Astrocyte (in vitro differentiated cells and primary cell): ENCODE measurements around the gene TOLLIP.

Experiments used
- EZH2 ChIP-seq: IDR thresholded peaks from 2 replicates; pipeline ENCODE4 v1.6.1; 2012; ENCODE audit warnings: mild to moderate bottlenecking, low read length, inconsistent platforms; ENCODE audit not compliant: insufficient read depth
- TF ChIP-seq, protein P1 (sequence below): IDR thresholded peaks from 2 replicates; pipeline ENCODE4 v1.5.1; 2011; ENCODE audit warnings: low read depth, mild to moderate bottlenecking, inconsistent platforms, low read length, moderate library complexity; ENCODE audit not compliant: insufficient read depth

DNA sequence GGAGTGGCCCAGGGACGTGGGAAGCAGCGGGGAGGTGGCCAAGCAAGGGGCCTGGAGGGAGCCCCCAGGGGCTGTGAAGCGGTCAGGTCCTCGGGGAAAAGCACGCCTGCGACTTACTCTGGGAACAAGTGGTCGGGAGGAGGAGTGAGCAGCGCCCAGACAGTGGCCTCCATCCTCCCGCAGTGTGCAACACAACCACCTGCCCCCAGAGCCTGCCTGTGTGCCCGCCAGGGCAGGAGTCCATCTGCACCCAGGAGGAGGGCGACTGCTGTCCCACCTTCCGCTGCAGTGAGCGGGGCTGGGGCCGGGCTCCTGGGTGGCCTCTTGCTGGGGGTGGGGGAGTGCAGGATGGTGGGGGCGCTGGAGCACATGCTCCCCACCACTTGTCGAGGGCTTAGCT, 51.5 kb downstream of the TOLLIP start:
- TF ChIP-seq, protein P1, sequence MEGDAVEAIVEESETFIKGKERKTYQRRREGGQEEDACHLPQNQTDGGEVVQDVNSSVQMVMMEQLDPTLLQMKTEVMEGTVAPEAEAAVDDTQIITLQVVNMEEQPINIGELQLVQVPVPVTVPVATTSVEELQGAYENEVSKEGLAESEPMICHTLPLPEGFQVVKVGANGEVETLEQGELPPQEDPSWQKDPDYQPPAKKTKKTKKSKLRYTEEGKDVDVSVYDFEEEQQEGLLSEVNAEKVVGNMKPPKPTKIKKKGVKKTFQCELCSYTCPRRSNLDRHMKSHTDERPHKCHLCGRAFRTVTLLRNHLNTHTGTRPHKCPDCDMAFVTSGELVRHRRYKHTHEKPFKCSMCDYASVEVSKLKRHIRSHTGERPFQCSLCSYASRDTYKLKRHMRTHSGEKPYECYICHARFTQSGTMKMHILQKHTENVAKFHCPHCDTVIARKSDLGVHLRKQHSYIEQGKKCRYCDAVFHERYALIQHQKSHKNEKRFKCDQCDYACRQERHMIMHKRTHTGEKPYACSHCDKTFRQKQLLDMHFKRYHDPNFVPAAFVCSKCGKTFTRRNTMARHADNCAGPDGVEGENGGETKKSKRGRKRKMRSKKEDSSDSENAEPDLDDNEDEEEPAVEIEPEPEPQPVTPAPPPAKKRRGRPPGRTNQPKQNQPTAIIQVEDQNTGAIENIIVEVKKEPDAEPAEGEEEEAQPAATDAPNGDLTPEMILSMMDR: no peak
- no peak for TF ChIP-seq EZH2
